DOHH2 (cell line): ENCODE measurements around the gene LRRC25.
"Not testable (repeated sequence)": the region's sequence is repeated elsewhere in the genome, so short reads cannot be mapped to it uniquely, and the experiment has no call there.

ENCODE experiments used
- CTCF ChIP-seq: fragments of 200-600 bp; sonication (generic); IDR thresholded peaks from one replicate; pipeline ENCODE4 v1.5.1; 2014; ENCODE audit warnings: antibody characterized with exemption, mild to moderate bottlenecking, low read depth, low read length; ENCODE audit not compliant: poor library complexity, severe bottlenecking
- EZH2phosphoT487 ChIP-seq: fragments of 200-600 bp; sonication (generic); IDR thresholded peaks from 2 replicates; pipeline ENCODE4 v1.6.1; 2017; ENCODE audit warnings: borderline replicate concordance, mild to moderate bottlenecking, antibody characterized with exemption, low read length, moderate library complexity, mixed read lengths

GRCh38 chr19:18383622-18384021 lies 13.8 kb downstream of the LRRC25 start:
- not testable (repeated sequence) for TF ChIP-seq CTCF, EZH2phosphoT487
